Left lung (tissue), 10 donors: ENCODE data around the gene NTM. TPM values are rescaled to one million over a fixed set of nuclear protein-coding genes. Genes with fewer than 3 reads are reported as not detected.

Experiments
- ATAC-seq: fragments of 200-7000 bp; cut with Tn5 transposase; one replicate; pipeline ENCODE4 v1.9.1; 2020; ENCODE audit warnings: moderate library complexity
- DNase-seq, 4 donors: peaks; one replicate each; pipeline ENCODE4 v3.0.0-alpha.2; 2013 to 2020
- H3K27ac ChIP-seq, 2 donors: fragments of 200-600 bp; sonication (generic) in 1 of 2; one replicate each; pipeline versions ENCODE4 v1.5.0 to v1.8.0; 2020 to 2021
- H3K27me3 ChIP-seq, 2 donors: fragments of 200-600 bp; sonication (generic) in 1 of 2; one replicate each; pipeline versions ENCODE4 v1.5.0 to v1.8.0; 2020 to 2021
- H3K36me3 ChIP-seq, 2 donors: fragments of 200-600 bp; sonication (generic) in 1 of 2; one replicate each; pipeline versions ENCODE4 v1.5.0 to v1.8.0; 2020 to 2021
- H3K4me1 ChIP-seq, 2 donors: fragments of 200-600 bp; one replicate each; pipeline ENCODE4 v1.8.0; 2021
- H3K4me3 ChIP-seq, 2 donors: fragments of 200-600 bp; sonication (generic) in 1 of 2; one replicate each; pipeline versions ENCODE4 v1.5.0 to v1.8.0; 2020 to 2021; ENCODE audit warnings: mild to moderate bottlenecking in 1 of 2
- H3K9me3 ChIP-seq, 2 donors: fragments of 200-600 bp; sonication (generic) in 1 of 2; one replicate each; pipeline versions ENCODE4 v1.5.0 to v1.8.0; 2020 to 2021
- CTCF ChIP-seq, 2 donors: fragments of 200-600 bp; sonication (generic) in 1 of 2; IDR thresholded peaks; one replicate each; pipeline versions ENCODE4 v1.5.0 to v1.8.0; 2021; ENCODE audit warnings: antibody characterized with exemption in 2 of 2
- intact Hi-C, 2 donors: fragments of 100-400 bp; cut with DNase I; formaldehyde crosslinking; loops; one replicate each; pipeline versions ENCODE4 v1.11.2 to v1.14.2; 2022
- polyA plus RNA-seq, 6 donors: library from polyadenylated mRNA; unstranded; fragments of 120-200 nt; gene quantifications; one replicate each; pipeline ENCODE4 v1.2.1, GENCODE V29; 2013; ENCODE audit not compliant: insufficient read length in 6 of 6
- total RNA-seq, 2 donors: library from RNA; stranded (reverse); fragmentation: NEBNext Ultra II Directional; extraction: Animal tissue kit (Norgen Biotek cat#: 25700); gene quantifications; one replicate each; pipeline ENCODE4 v1.2.1, GENCODE V29; 2021
- donor health status: DM: no; HTN: yes; CAD: no.
- donor health status: DM: no; HTN: no; CAD: no.

Gene NTM
- total and polyA plus RNA-seq, 8 donors = 9.5 to 31.0 (median 21.1) TPM

DNA sequence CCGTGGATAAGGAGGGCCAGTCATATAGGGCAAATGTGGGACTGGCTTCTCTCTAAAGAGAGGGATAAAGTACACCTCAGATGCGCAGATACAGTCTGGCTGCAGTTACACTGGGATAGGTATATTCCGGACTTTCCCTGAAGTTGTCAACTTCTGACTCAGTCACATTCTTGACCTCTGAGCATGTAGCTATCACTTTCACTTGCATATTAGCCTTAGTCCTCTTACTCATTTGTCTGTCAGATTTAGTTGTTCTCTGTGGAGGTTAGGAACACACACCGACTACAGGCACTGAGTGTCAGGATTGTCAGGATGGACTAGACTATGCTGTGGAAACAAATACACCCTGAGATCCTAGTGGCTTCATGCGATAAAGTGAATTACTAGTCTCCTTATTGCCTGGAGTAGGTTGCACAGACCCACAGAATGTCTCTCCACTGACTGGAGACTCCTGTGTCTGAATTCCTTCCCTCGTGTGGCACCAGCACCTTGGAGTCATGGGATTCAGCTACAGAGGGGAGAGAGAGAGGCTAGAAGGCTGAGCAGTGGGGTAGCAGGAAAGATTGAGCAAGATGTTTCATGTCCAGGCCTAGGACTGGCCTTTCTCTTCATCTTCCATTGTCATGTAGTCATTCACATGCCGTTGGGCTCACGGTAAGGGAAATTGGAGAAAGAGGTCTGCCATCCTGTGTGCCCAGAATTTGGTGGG is 654.3 kb downstream of the NTM start:
- Histone ChIP-seq H3K9me3 (peaks cover 0 to 4% of the 10 kb centered on the region in 2 donors), H3K4me3 (no peak overlapping the region), H3K27ac (no peak overlapping the region), H3K4me1 (no peaks in the 10 kb centered on the region), H3K27me3 (no peaks in the 10 kb centered on the region), H3K36me3 (no peaks in the 10 kb centered on the region)
- TF ChIP-seq CTCF (IDR thresholded peaks at IDR 0.05) = no peak
- ATAC-seq (peak; percentile 10), DNase-seq (no peak)
- intact Hi-C loops = no loop called here

- DNase-seq (no peak), ATAC-seq (no peak)
- TF ChIP-seq CTCF (IDR thresholded peaks at IDR 0.05) = no peak
- no peaks in the 10 kb centered on the region for H3K4me1 ChIP-seq
- no peak overlapping the region for H3K4me3 ChIP-seq
- no peaks in the 10 kb centered on the region for H3K27me3 ChIP-seq
- no peaks in the 10 kb centered on the region for H3K9me3 ChIP-seq
- no peaks in the 10 kb centered on the region for H3K36me3 ChIP-seq
- intact Hi-C loops = no loop called here
- no peak overlapping the region for H3K27ac ChIP-seq
Measured at GRCh38 chr11:132026746-132027145, 656.3 kb downstream of the NTM start.

GRCh38 chr11:132028380-132029240 is 658.2 kb downstream of the NTM start:
- H3K27me3 ChIP-seq = no peaks in the 10 kb centered on the region
- no peaks in the 10 kb centered on the region for H3K9me3 ChIP-seq
- ATAC-seq = peak; percentile 64
- H3K4me1 ChIP-seq = no peaks in the 10 kb centered on the region
- H3K27ac ChIP-seq = no peak overlapping the region
- H3K36me3 ChIP-seq = no peaks in the 10 kb centered on the region
- intact Hi-C loops = no loop called here
- H3K4me3 ChIP-seq = no peak overlapping the region
- TF ChIP-seq CTCF (IDR thresholded peaks at IDR 0.05) = peak; percentile 26 to 32
- peak in 2 of 4 donors; percentile 27 to 64 for DNase-seq

DNA sequence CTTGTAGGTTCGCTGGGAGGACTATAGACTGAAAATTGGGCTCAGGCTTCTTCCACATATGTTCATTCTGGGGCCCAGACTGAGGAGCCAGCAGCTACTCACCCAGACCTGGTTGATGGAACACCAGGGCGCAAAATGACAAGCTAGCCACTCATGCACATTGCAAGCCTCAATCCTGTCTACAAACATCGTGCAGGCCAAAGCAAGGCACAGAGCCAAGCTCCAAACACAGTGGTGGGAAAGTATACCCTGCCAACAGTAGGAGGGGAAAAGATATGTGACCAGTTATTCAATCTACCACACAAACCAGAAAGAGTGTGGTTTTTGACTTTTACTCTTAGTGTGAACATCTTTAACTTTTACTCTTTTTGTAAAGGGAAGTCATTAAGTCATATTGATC is 660.5 kb downstream of the NTM start:
- Histone ChIP-seq H3K27me3 (no peaks in the 10 kb centered on the region), H3K36me3 (no peaks in the 10 kb centered on the region), H3K9me3 (no peaks in the 10 kb centered on the region), H3K27ac (no peak overlapping the region), H3K4me3 (no peak overlapping the region), H3K4me1 (no peaks in the 10 kb centered on the region)
- TF ChIP-seq CTCF (IDR thresholded peaks at IDR 0.05) = no peak
- ATAC-seq (no peak), DNase-seq (no peak)
- intact Hi-C loops = no loop called here

DNA sequence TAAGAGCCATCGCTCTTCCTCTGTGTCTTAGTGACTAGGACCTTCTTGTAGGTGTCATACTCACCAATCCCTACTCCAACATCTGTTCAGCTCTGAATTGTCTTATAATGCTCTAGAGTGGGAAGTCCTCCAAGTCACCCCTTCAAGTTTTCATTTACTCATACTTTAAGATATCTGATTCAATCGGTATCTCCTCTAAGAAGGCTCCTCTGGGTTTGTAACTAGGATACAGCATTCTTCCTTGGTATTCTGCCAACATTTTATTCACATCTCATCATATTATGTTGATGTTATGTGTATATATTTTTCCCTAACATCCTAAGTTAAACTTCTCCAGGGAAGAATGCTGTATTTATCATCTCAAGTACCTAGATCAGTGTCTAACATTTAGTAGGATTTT is 662.1 kb downstream of the NTM start:
- no peaks in the 10 kb centered on the region for H3K9me3 ChIP-seq
- H3K27me3 ChIP-seq = no peaks in the 10 kb centered on the region
- H3K36me3 ChIP-seq = no peaks in the 10 kb centered on the region
- no peaks in the 10 kb centered on the region for H3K4me1 ChIP-seq
- H3K4me3 ChIP-seq = no peak overlapping the region
- peak in 1 of 4 donors; percentile 32 for DNase-seq
- no peak overlapping the region for H3K27ac ChIP-seq
- TF ChIP-seq CTCF (IDR thresholded peaks at IDR 0.05) = no peak
- ATAC-seq = no peak
- intact Hi-C loops = no loop called here
